K562 (cell line): ENCODE measurements around the gene PNPLA7. TPM values are rescaled to one million over a fixed set of nuclear protein-coding genes. Genes with fewer than 3 reads are reported as not detected.

Experiments used
- ARNT ChIP-seq, 2 experiments: fragments of 450-650 bp; IDR thresholded peaks; 2 replicates each; pipeline ENCODE4 v1.6.1; 2016; ENCODE audit warnings: mild to moderate bottlenecking in 1 of 2
- ATF1 ChIP-seq, 2 experiments: fragments of 450-650 bp in 1 of 2; IDR thresholded peaks; 2 replicates each; pipeline ENCODE4 v1.6.1; 2016; ENCODE audit warnings: missing compliant biosample characterization in 1 of 2, missing genetic modification characterization in 1 of 2
- CXXC5 ChIP-seq: fragments of 250-450 bp; sonication (Bioruptor Pico); IDR thresholded peaks from 2 replicates; pipeline ENCODE4 v1.8.0; 2022; ENCODE audit warnings: inconsistent platforms, mild to moderate bottlenecking, moderate library complexity
- EGR1 ChIP-seq: fragments of 450-650 bp; conservative IDR thresholded peaks from 2 replicates; pipeline ENCODE4 v1.6.1; 2017; ENCODE audit warnings: mild to moderate bottlenecking
- ELF1 ChIP-seq: fragments of 200-800 bp; sonication (Bioruptor generic); IDR thresholded peaks from 2 replicates; pipeline ENCODE4 v1.6.1; 2016; ENCODE audit warnings: missing genetic modification characterization, missing compliant biosample characterization
- FOXK2 ChIP-seq, 2 experiments: fragments of 450-650 bp; IDR thresholded peaks in 1 of 2; conservative IDR thresholded peaks in 1 of 2; 2 replicates each; pipeline ENCODE4 v1.6.1; 2016; ENCODE audit warnings: low read depth in 2 of 2, mild to moderate bottlenecking in 1 of 2
- GTF2E2 ChIP-seq: fragments of 200-800 bp; sonication (Bioruptor generic); IDR thresholded peaks from 2 replicates; pipeline ENCODE4 v1.6.1; 2016; ENCODE audit warnings: missing genetic modification characterization, missing compliant biosample characterization
- HNRNPH1 ChIP-seq: fragments of 200-400 bp; formaldehyde crosslinking; optimal IDR thresholded peaks from 2 replicates; pipeline ENCODE3; 2017; ENCODE audit warnings: low read depth, mild to moderate bottlenecking, low read length, moderate library complexity
- MTA1 ChIP-seq: fragments of 450-650 bp; IDR thresholded peaks from 2 replicates; pipeline ENCODE4 v1.6.1; 2017; ENCODE audit warnings: borderline replicate concordance
- NCOA4 ChIP-seq: fragments of 450-650 bp; IDR thresholded peaks from 2 replicates; pipeline ENCODE4 v1.6.1; 2018; ENCODE audit warnings: mild to moderate bottlenecking; ENCODE audit not compliant: partially characterized antibody
- NKRF ChIP-seq: fragments of 450-650 bp; IDR thresholded peaks from 2 replicates; pipeline ENCODE4 v1.6.1; 2016; ENCODE audit warnings: borderline replicate concordance
- POLR2AphosphoS5 ChIP-seq: IDR thresholded peaks from 2 replicates; pipeline ENCODE4 v1.6.1; 2011; ENCODE audit warnings: mild to moderate bottlenecking, low read depth, low read length, moderate library complexity; ENCODE audit not compliant: control insufficient read depth, insufficient read depth
- POLR2H ChIP-seq: IDR thresholded peaks from 2 replicates; pipeline ENCODE4 v1.6.1; 2016; ENCODE audit warnings: missing genetic modification characterization, low read depth, mild to moderate bottlenecking, control low read depth, missing compliant biosample characterization, moderate library complexity
- PURB ChIP-seq: sonication (generic); formaldehyde crosslinking; IDR thresholded peaks from 2 replicates; pipeline ENCODE4 v1.9.0; 2021; ENCODE audit warnings: low read depth, mild to moderate bottlenecking, missing genetic modification reagents
- PYGO2 ChIP-seq: fragments of 450-650 bp; IDR thresholded peaks from 2 replicates; pipeline ENCODE4 v1.6.1; 2016; ENCODE audit warnings: mild to moderate bottlenecking, missing genetic modification characterization, moderate library complexity, missing compliant biosample characterization
- RCOR1 ChIP-seq, 2 experiments: IDR thresholded peaks; 2 replicates each; pipeline ENCODE4 v1.6.1; 2012; ENCODE audit warnings: low read depth in 2 of 2, low read length in 2 of 2, borderline replicate concordance in 1 of 2, improper control_type of control experiment in 1 of 2
- SMARCA4 ChIP-seq: fragments of 450-650 bp; IDR thresholded peaks from 2 replicates; pipeline ENCODE4 v1.6.1; 2016
- SMARCB1 ChIP-seq: IDR thresholded peaks from 2 replicates; pipeline ENCODE4 v1.6.1; 2011; ENCODE audit warnings: improper control_type of control experiment, low read depth; ENCODE audit not compliant: insufficient read length
- SMARCE1 ChIP-seq: fragments of 450-650 bp; IDR thresholded peaks from 2 replicates; pipeline ENCODE4 v1.7.1; 2016; ENCODE audit warnings: mild to moderate bottlenecking
- SP1 ChIP-seq: sonication (generic); formaldehyde crosslinking; IDR thresholded peaks from 2 replicates; pipeline ENCODE4 v1.8.1; 2022; ENCODE audit warnings: mild to moderate bottlenecking, missing genetic modification reagents
- SRSF9 ChIP-seq: fragments of 200-400 bp; formaldehyde crosslinking; IDR thresholded peaks from 2 replicates; pipeline ENCODE4 v1.6.1; 2017; ENCODE audit warnings: low read depth, low read length, borderline replicate concordance
- TCF3 ChIP-seq: sonication (generic); formaldehyde crosslinking; IDR thresholded peaks from 2 replicates; pipeline ENCODE4 v1.4.0; 2020; ENCODE audit warnings: mild to moderate bottlenecking, missing genetic modification reagents
- TRIM25 ChIP-seq: fragments of 450-650 bp; IDR thresholded peaks from 2 replicates; pipeline ENCODE4 v1.7.0; 2016; ENCODE audit warnings: borderline replicate concordance
- U2AF1 ChIP-seq: fragments of 200-400 bp; formaldehyde crosslinking; optimal IDR thresholded peaks from 2 replicates; pipeline ENCODE3; 2017; ENCODE audit warnings: mild to moderate bottlenecking, low read depth, low read length, moderate library complexity
- ZNF384 ChIP-seq: IDR thresholded peaks from 2 replicates; pipeline ENCODE4 v1.6.1; 2012; ENCODE audit warnings: low read depth, low read length, improper control_type of control experiment
- polyA plus RNA-seq, 8 experiments: library from polyadenylated mRNA; depleted of rRNA in 4 of 8; stranded (reverse) in 5 of 8; unstranded in 3 of 8; fragments of >200 nt; fragmentation: Nextera tagmentation in 2 of 8; fragmentation: Illumina TruSeq in 1 of 8; extraction: Ambion mirVana in 2 of 8; extraction: Trizol in 1 of 8; gene quantifications; 2 replicates each; pipeline versions ENCODE4 v1.2.1 to v1.2.3, GENCODE V29; 2011 to 2014; ENCODE audit warnings: inconsistent platforms in 1 of 8, missing spikeins in 1 of 8
- total RNA-seq, 7 experiments: library from RNA; depleted of rRNA in 6 of 7; stranded (reverse); fragments of >200 nt in 6 of 7; fragmentation: Illumina TruSeq in 2 of 7; extraction: Trizol in 2 of 7; gene quantifications; 2 replicates each; pipeline versions ENCODE4 v1.2.1 to v1.2.3, GENCODE V29; 2011 to 2021; ENCODE audit warnings: low replicate concordance in 1 of 7

The PNPLA7 gene
- total and polyA plus RNA-seq, 9 of the 15 experiments (the other 6 are each of a cell fraction or from before 2014, with no cell fraction given): 0.01 to 0.85 (median 0.19) TPM; not detected in 1

GRCh38 chr9:137491735-137492432, 58.3 kb downstream of the PNPLA7 start (continued):
- TF ChIP-seq GTF2E2 (tag): no peak; the same call in 1 of the 2 replicates
- TF ChIP-seq SRSF9: no peak
- no peak for TF ChIP-seq NCOA4
- TF ChIP-seq TRIM25: no peak
- TF ChIP-seq FOXK2 (conservative IDR thresholded peaks at IDR 0.05 in 1 of 2, IDR thresholded peaks at IDR 0.05 in 1 of 2; ENCODE audit: low read depth in 2 of 2): 0 out of 4 replicates have a peak, but pooled peaks have one; percentile 15 to 33
- TF ChIP-seq ZNF384: peak; percentile 79
- TF ChIP-seq POLR2AphosphoS5: no peak
- no peak for TF ChIP-seq HNRNPH1
- no peak for TF ChIP-seq EGR1
- 0 out of 2 replicates have a peak, but pooled peaks have one; percentile 19 for TF ChIP-seq MTA1
- no peak for TF ChIP-seq PYGO2 (tag)
- TF ChIP-seq POLR2H (tag): no peak
- TF ChIP-seq U2AF1: no peak
- TF ChIP-seq SMARCA4: peak; percentile 58
- TF ChIP-seq TCF3: peak; percentile 62
- peak; percentile 44 for TF ChIP-seq SMARCB1
- peak in 1 of 2 experiments; percentile 61; a peak in 1 of 4 replicates for TF ChIP-seq ARNT (IDR thresholded peaks at IDR 0.05)
- no peak for TF ChIP-seq PURB (CRISPR knock-in tag)
- TF ChIP-seq NKRF: 0 out of 2 replicates have a peak, but pooled peaks have one; percentile 24
- peak in 1 of 2 experiments; percentile 14; a peak in 1 of 4 replicates for TF ChIP-seq RCOR1 (IDR thresholded peaks at IDR 0.05; ENCODE audit: borderline replicate concordance in 1 of 2, low read depth in 2 of 2, low read length in 2 of 2)
- 0 out of 2 replicates have a peak, but pooled peaks have one; percentile 34 for TF ChIP-seq CXXC5
- peak; percentile 47; the same call in 1 of the 2 replicates for TF ChIP-seq ELF1 (tag)
- TF ChIP-seq ATF1 (CRISPR knock-in tag; IDR thresholded peaks at IDR 0.05): no peak
- TF ChIP-seq ATF1 (tag; IDR thresholded peaks at IDR 0.05): peak; percentile 55; the same call in 1 of the 2 replicates
- TF ChIP-seq SP1 (CRISPR knock-in tag): 0 out of 2 replicates have a peak, but pooled peaks have one; percentile 3
- 0 out of 2 replicates have a peak, but pooled peaks have one; percentile 50 for TF ChIP-seq SMARCE1
